Jurkat, Clone E6-1 (cell line): ENCODE measurements around the gene GRIK2.
"Not testable (repeated sequence)": the region's sequence is repeated elsewhere in the genome, so short reads cannot be mapped to it uniquely, and the experiment has no call there.

ENCODE experiments used
- DNase-seq: peaks from one replicate; pipeline ENCODE4 v3.0.0-alpha.2; 2011; ENCODE audit warnings: low read depth, low spot score
- H3K4me3 ChIP-seq: 2 replicates; pipeline ENCODE4 v1.5.1; 2011; ENCODE audit warnings: mild to moderate bottlenecking, low read length, control low read depth, moderate library complexity

The GRIK2 gene

GRCh38 chr6:102015431-102015830 lies 621.9 kb downstream of the GRIK2 start:
- H3K4me3 ChIP-seq, result no peak overlapping the region
- DNase-seq, result no peak

- DNase-seq, result no peak
- no peak overlapping the region for H3K4me3 ChIP-seq
Observed at GRCh38 chr6:102022281-102022680, 628.8 kb downstream of the GRIK2 start.

GRCh38 chr6:102022803-102023202 lies 629.3 kb downstream of the GRIK2 start:
- no peak overlapping the region for H3K4me3 ChIP-seq
- DNase-seq, result no peak

- no peak for DNase-seq
- H3K4me3 ChIP-seq, result no peak overlapping the region
Observed at GRCh38 chr6:102023977-102024657, 630.6 kb downstream of the GRIK2 start.

- no peak for DNase-seq
- no peak overlapping the region for H3K4me3 ChIP-seq
Observed at GRCh38 chr6:102026649-102027048, 633.1 kb downstream of the GRIK2 start.

GRCh38 chr6:102028176-102028575 lies 634.7 kb downstream of the GRIK2 start:
- DNase-seq, result no peak
- H3K4me3 ChIP-seq, result no peak overlapping the region

GRCh38 chr6:102038964-102039363 lies 645.5 kb downstream of the GRIK2 start:
- H3K4me3 ChIP-seq, result no peak overlapping the region
- no peak for DNase-seq

- DNase-seq, result no peak
Observed at GRCh38 chr6:102039441-102039840, 645.9 kb downstream of the GRIK2 start.

GRCh38 chr6:102051001-102051400 lies 657.5 kb downstream of the GRIK2 start:
- no peak overlapping the region for H3K4me3 ChIP-seq
- DNase-seq, result no peak

More at GRCh38 chr6:102039441-102039840, 645.9 kb downstream of the GRIK2 start:
- no peak overlapping the region for H3K4me3 ChIP-seq

- H3K4me3 ChIP-seq, result no peak overlapping the region
- no peak for DNase-seq
Observed at GRCh38 chr6:102051720-102052119, 658.2 kb downstream of the GRIK2 start.

- H3K4me3 ChIP-seq, result no peak overlapping the region
- DNase-seq, result no peak
Observed at GRCh38 chr6:102064142-102064541, 670.6 kb downstream of the GRIK2 start.

- DNase-seq, result no peak
- no peak overlapping the region for H3K4me3 ChIP-seq
Observed at GRCh38 chr6:102066301-102066700, 672.8 kb downstream of the GRIK2 start.

- no peak for DNase-seq
- no peak overlapping the region for H3K4me3 ChIP-seq
Observed at GRCh38 chr6:102068349-102068929, 674.9 kb downstream of the GRIK2 start.

GRCh38 chr6:102075539-102075938 lies 682.0 kb downstream of the GRIK2 start:
- no peak for DNase-seq
- no peak overlapping the region for H3K4me3 ChIP-seq

- no peak for DNase-seq
- H3K4me3 ChIP-seq, result no peak overlapping the region
Observed at GRCh38 chr6:102085257-102085656, 691.7 kb downstream of the GRIK2 start.

GRCh38 chr6:102088160-102088559 lies 694.7 kb downstream of the GRIK2 start:
- not testable (repeated sequence) for DNase-seq, H3K4me3 ChIP-seq

- DNase-seq, result peak; percentile 31
- no peak overlapping the region for H3K4me3 ChIP-seq
Observed at GRCh38 chr6:102114402-102114801, 720.9 kb downstream of the GRIK2 start.

GRCh38 chr6:102115911-102116310 lies 722.4 kb downstream of the GRIK2 start:
- no peak overlapping the region for H3K4me3 ChIP-seq
- DNase-seq, result no peak

GRCh38 chr6:102118034-102118433 lies 724.5 kb downstream of the GRIK2 start:
- DNase-seq, result no peak
- no peak overlapping the region for H3K4me3 ChIP-seq
